Spleen (tissue), 11 donors: ENCODE results near the gene SERPING1. TPM values are rescaled to one million over a fixed set of nuclear protein-coding genes. Genes with fewer than 3 reads are reported as not detected.

Experiments used
- DNase-seq: peaks from one replicate; pipeline ENCODE4 v3.0.0-alpha.2; 2020
- H3K27ac ChIP-seq, 8 donors: fragments of 200-600 bp; sonication (generic) in 7 of 8; 1 replicate in 4 of 8; 2 replicates in 4 of 8; pipeline versions ENCODE4 v1.5.0 to v1.8.0; 2016 to 2021; ENCODE audit warnings: inconsistent platforms in 4 of 8, mild to moderate bottlenecking in 4 of 8, moderate library complexity in 1 of 8
- H3K27me3 ChIP-seq, 7 donors: fragments of 200-600 bp; sonication (generic) in 6 of 7; replicated peaks in 1 of 7; 1 replicate in 4 of 7; 2 replicates in 3 of 7; pipeline versions ENCODE4 v1.5.0 to v1.8.0; 2016 to 2021; ENCODE audit warnings: inconsistent platforms in 3 of 7, mild to moderate bottlenecking in 1 of 7
- H3K36me3 ChIP-seq, 6 donors: fragments of 200-600 bp; sonication (generic) in 5 of 6; 1 replicate in 4 of 6; 2 replicates in 2 of 6; pipeline versions ENCODE4 v1.5.0 to v1.8.0; 2016 to 2021; ENCODE audit warnings: inconsistent platforms in 2 of 6
- H3K4me1 ChIP-seq, 6 donors: fragments of 200-600 bp; sonication (generic) in 5 of 6; 1 replicate in 3 of 6; 2 replicates in 3 of 6; pipeline versions ENCODE4 v1.5.0 to v1.8.0; 2016 to 2021; ENCODE audit warnings: inconsistent platforms in 3 of 6
- H3K4me3 ChIP-seq, 8 donors: fragments of 200-600 bp; sonication (generic) in 7 of 8; 1 replicate in 4 of 8; 2 replicates in 4 of 8; pipeline versions ENCODE4 v1.5.0 to v1.8.0; 2016 to 2021; ENCODE audit warnings: inconsistent platforms in 4 of 8, mild to moderate bottlenecking in 4 of 8, moderate library complexity in 2 of 8
- H3K9me3 ChIP-seq, 8 donors: fragments of 200-600 bp; sonication (generic) in 7 of 8; 1 replicate in 4 of 8; 2 replicates in 4 of 8; pipeline versions ENCODE4 v1.5.0 to v1.8.0; 2016 to 2021; ENCODE audit warnings: inconsistent platforms in 4 of 8
- POLR2A ChIP-seq, 3 donors: fragments of 450-650 bp; IDR thresholded peaks; one replicate each; pipeline ENCODE4 v1.5.1; 2017; ENCODE audit warnings: antibody characterized with exemption in 3 of 3, mild to moderate bottlenecking in 1 of 3
- POLR2AphosphoS5 ChIP-seq, 3 donors: sonication (generic); formaldehyde crosslinking; IDR thresholded peaks; one replicate each; pipeline ENCODE4 v1.5.1; 2017; ENCODE audit warnings: antibody characterized with exemption in 3 of 3
- WGBS, 5 donors: extraction: QIAGEN DNeasy Blood & Tissue Kit in 3 of 5; methylation state at CpG; one replicate each; pipeline versions ENCODE4 v1.1.5 to v1.1.7; 2013 to 2018; 5-methylcytosine and 5-hydroxymethylcytosine counted together
- intact Hi-C: fragments of 100-400 bp; cut with DNase I; formaldehyde crosslinking; loops from one replicate; pipeline ENCODE4 v1.15.0; 2023; ENCODE audit warnings: low total_unique reads
- polyA plus RNA-seq, 3 donors: library from polyadenylated mRNA; stranded (reverse); fragments of 200-250 nt; gene quantifications; one replicate each; pipeline ENCODE4 v1.2.1, GENCODE V29; 2013
- total RNA-seq, 7 donors: library from RNA; depleted of rRNA in 3 of 7; stranded (reverse); fragments of >200 nt in 3 of 7; fragmentation: NEBNext Ultra II Directional in 4 of 7; extraction: Animal tissue kit (Norgen Biotek cat#: 25700) in 4 of 7; gene quantifications; one replicate each; pipeline versions ENCODE4 v1.1.0 to v1.2.1, GENCODE V29; 2016 to 2021
- TF ChIP-seq, protein P1 (sequence below), 11 experiments: fragments of 200-600 bp in 7 of 11; fragments of 450-650 bp in 4 of 11; sonication (generic) in 4 of 11; IDR thresholded peaks in 8 of 11; conservative IDR thresholded peaks in 3 of 11; 1 replicate in 7 of 11; 2 replicates in 4 of 11; pipeline versions ENCODE4 v1.4.0 to v1.8.0; 2016 to 2021; ENCODE audit warnings: antibody characterized with exemption in 11 of 11, inconsistent platforms in 4 of 11, mild to moderate bottlenecking in 1 of 11
- donor health status: healthy with polysubstance abuse.
- donor health status: DM: no; HTN: no; CAD: no; lungs with moderate emphysema.
- donor health status: DM: no; HTN: no; CAD: no.
- donor health status: Bipolar disorder and iron deficiency.
- donor health status: healthy.
- donor health status: DM: no; HTN: no; CAD: no.
- donor health status: DM: yes; HTN: yes; CAD: no.

The SERPING1 gene
- total and polyA plus RNA-seq, 10 donors = 104 to 364 (median 228) TPM

DNA sequence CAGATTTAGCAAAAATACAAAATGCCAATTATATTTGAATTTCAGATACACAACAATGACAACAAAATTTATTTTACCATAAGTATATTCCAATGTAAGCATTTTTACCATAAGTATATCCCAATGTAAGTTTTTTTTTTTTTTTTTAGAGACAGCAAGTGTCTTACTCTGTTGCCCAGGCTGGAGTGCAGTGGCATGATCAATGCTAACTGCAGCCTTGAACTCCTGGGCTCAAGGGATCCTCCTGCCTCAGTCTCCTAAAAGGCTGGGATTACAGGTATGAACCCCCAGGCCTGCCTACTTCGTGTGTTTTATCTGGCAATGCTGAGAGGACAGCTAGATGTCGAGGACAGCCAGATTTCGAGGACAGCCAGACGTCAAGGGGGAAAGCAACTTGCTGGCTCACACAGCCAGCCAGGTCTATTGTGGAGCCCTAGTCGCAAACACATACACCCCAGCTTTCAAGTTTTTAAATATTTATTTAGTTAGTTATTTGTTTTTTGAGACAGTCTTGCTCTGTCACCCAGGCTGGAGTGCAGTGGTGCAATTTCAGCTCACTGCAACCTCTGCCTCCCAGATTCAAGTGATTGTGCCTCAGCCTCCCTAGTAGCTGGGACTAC, 1.1 kb upstream of the SERPING1 start:
- intact Hi-C loops = no loop called here
- DNase-seq = peak; percentile 41
- Histone ChIP-seq H3K36me3 (peaks cover 0 to 10% (median 0%) of the 10 kb centered on the region in 6 donors), H3K27ac (peak overlapping the region in 6 of 8 donors; percentile 51 to 87 (median 80)), H3K4me3 (no peak overlapping the region), H3K27me3 (peaks cover 0 to 27% (median 0%) of the 10 kb centered on the region in 7 donors), H3K4me1 (peaks cover 0 to 36% (median 4%) of the 10 kb centered on the region in 6 donors), H3K9me3 (no peaks in the 10 kb centered on the region)
- TF ChIP-seq, protein P1, sequence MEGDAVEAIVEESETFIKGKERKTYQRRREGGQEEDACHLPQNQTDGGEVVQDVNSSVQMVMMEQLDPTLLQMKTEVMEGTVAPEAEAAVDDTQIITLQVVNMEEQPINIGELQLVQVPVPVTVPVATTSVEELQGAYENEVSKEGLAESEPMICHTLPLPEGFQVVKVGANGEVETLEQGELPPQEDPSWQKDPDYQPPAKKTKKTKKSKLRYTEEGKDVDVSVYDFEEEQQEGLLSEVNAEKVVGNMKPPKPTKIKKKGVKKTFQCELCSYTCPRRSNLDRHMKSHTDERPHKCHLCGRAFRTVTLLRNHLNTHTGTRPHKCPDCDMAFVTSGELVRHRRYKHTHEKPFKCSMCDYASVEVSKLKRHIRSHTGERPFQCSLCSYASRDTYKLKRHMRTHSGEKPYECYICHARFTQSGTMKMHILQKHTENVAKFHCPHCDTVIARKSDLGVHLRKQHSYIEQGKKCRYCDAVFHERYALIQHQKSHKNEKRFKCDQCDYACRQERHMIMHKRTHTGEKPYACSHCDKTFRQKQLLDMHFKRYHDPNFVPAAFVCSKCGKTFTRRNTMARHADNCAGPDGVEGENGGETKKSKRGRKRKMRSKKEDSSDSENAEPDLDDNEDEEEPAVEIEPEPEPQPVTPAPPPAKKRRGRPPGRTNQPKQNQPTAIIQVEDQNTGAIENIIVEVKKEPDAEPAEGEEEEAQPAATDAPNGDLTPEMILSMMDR (IDR thresholded peaks at IDR 0.05 in 8 of 11, conservative IDR thresholded peaks at IDR 0.05 in 3 of 11) = no peak
- TF ChIP-seq POLR2AphosphoS5 (IDR thresholded peaks at IDR 0.05) (no peak), POLR2A (IDR thresholded peaks at IDR 0.05) (no peak)
- 74 to 91% (median 86%) methylated on average over 5 of the region's 5 CpGs for WGBS, 5 donors

GRCh38 chr11:57597916-57598830, 688 bp downstream of the SERPING1 start:
- H3K9me3 ChIP-seq = no peaks in the 10 kb centered on the region
- intact Hi-C loops = no loop called here

GRCh38 chr11:57598831-57599155, 1.3 kb downstream of the SERPING1 start:
- 58 to 81% (median 69%) methylated on average over 5 of the region's 5 CpGs for WGBS, 5 donors
- no peaks in the 10 kb centered on the region for H3K9me3 ChIP-seq
- no peak for DNase-seq
- TF ChIP-seq POLR2AphosphoS5 (IDR thresholded peaks at IDR 0.05) = no peak
- TF ChIP-seq, protein P1 (IDR thresholded peaks at IDR 0.05 in 8 of 11, conservative IDR thresholded peaks at IDR 0.05 in 3 of 11) = no peak
- no peak for TF ChIP-seq POLR2A (IDR thresholded peaks at IDR 0.05)
- peaks cover 0 to 27% (median 0%) of the 10 kb centered on the region in 7 donors for H3K27me3 ChIP-seq
- intact Hi-C loops = no loop called here
- peaks cover 0 to 30% (median 0%) of the 10 kb centered on the region in 6 donors for H3K36me3 ChIP-seq
- peak overlapping the region in 6 of 8 donors; percentile 36 to 87 (median 80) for H3K27ac ChIP-seq
- peaks cover 0 to 36% (median 4%) of the 10 kb centered on the region in 6 donors for H3K4me1 ChIP-seq
- H3K4me3 ChIP-seq = peak overlapping the region in 5 of 8 donors; percentile 42 to 73 (median 49)

More at GRCh38 chr11:57597916-57598830, 688 bp downstream of the SERPING1 start:
- H3K4me1 ChIP-seq = peaks cover 0 to 36% (median 4%) of the 10 kb centered on the region in 6 donors
- peak; percentile 79 for DNase-seq
- H3K27me3 ChIP-seq = peaks cover 0 to 27% (median 0%) of the 10 kb centered on the region in 7 donors
- H3K36me3 ChIP-seq = peaks cover 0 to 24% (median 0%) of the 10 kb centered on the region in 6 donors
- TF ChIP-seq, protein P1 (IDR thresholded peaks at IDR 0.05 in 8 of 11, conservative IDR thresholded peaks at IDR 0.05 in 3 of 11) = no peak
- peak in 2 of 3 donors; percentile 56 to 61 for TF ChIP-seq POLR2AphosphoS5 (IDR thresholded peaks at IDR 0.05)
- WGBS, 5 donors = 3 to 6% (median 4%) methylated on average over 31 to 33 of the region's 33 CpGs
- peak overlapping the region; percentile 25 to 73 (median 42) for H3K4me3 ChIP-seq
- H3K27ac ChIP-seq = peak overlapping the region in 7 of 8 donors; percentile 36 to 87 (median 78)
